Measurements from ENCODE around the gene TBCC. TPM values are rescaled to one million over a fixed set of nuclear protein-coding genes. Genes with fewer than 3 reads are reported as not detected.
A peak's percentile ranks its signal among the peaks of the same experiment; 100 is the strongest.

Gene TBCC
- total and polyA plus RNA-seq, 10 of the 15 experiments (the other 5 are each of a cell fraction or from before 2014, with no cell fraction given): 2.5 to 41.9 (median 20.3) TPM

GRCh38 chr6:42783177-42783875 lies 37.4 kb upstream of the TBCC start (continued):
- TF ChIP-seq RB1 (IDR thresholded peaks at IDR 0.05; ENCODE audit: borderline replicate concordance) (peak; percentile 34; the same call in 1 of the 2 replicates), ZNF207 (IDR thresholded peaks at IDR 0.05; ENCODE audit: borderline replicate concordance) (peak; percentile 49; the same call in 1 of the 2 replicates), RELB (IDR thresholded peaks at IDR 0.05; ENCODE audit: low read depth) (no peak; the same call in 1 of the 2 replicates), SUPT20H (IDR thresholded peaks at IDR 0.05; ENCODE audit: borderline replicate concordance, control insufficient read depth, low read depth, low read length) (no peak), CHD1 (IDR thresholded peaks at IDR 0.05; ENCODE audit: low read depth, low read length) (no peak; the same call in 1 of the 2 replicates), LARP7 (IDR thresholded peaks at IDR 0.05) (peak; percentile 97), POLR2A (IDR thresholded peaks at IDR 0.05; ENCODE audit: low read depth, low read length) (peak; percentile 89), FOS (IDR thresholded peaks at IDR 0.05; ENCODE audit: borderline replicate concordance, extremely low read depth, insufficient read length) (no peak), BCL11A (IDR thresholded peaks at IDR 0.05; ENCODE audit: low read depth, low read length) (no peak), IKZF1 (conservative IDR thresholded peaks at IDR 0.05) (peak; percentile 89), MLLT1 (IDR thresholded peaks at IDR 0.05) (peak; percentile 90), TCF12 (IDR thresholded peaks at IDR 0.05; ENCODE audit: low read depth, low read length) (0 out of 2 replicates have a peak, but pooled peaks have one; percentile 4), RUNX3 (IDR thresholded peaks at IDR 0.05; ENCODE audit: low read length) (peak; percentile 56), ZNF274 (IDR thresholded peaks at IDR 0.05; ENCODE audit: insufficient read depth, insufficient read length) (no peak), TARDBP (IDR thresholded peaks at IDR 0.05; ENCODE audit: borderline replicate concordance) (0 out of 2 replicates have a peak, but pooled peaks have one; percentile 20), POU2F2 (IDR thresholded peaks at IDR 0.05; ENCODE audit: borderline replicate concordance, low read depth, low read length) (0 out of 3 replicates have a peak, but pooled peaks have one; percentile 8), HSF1 (IDR thresholded peaks at IDR 0.05; ENCODE audit: low read depth, low read length) (no peak), GATAD2B (conservative IDR thresholded peaks at IDR 0.05; ENCODE audit: low read depth) (peak; percentile 91; the same call in 1 of the 2 replicates), YY1 (IDR thresholded peaks at IDR 0.05; ENCODE audit: low read depth, low read length) (peak; percentile 97), KLF5 (IDR thresholded peaks at IDR 0.05; ENCODE audit: partially characterized antibody) (peak; percentile 37), SMAD5 (IDR thresholded peaks at IDR 0.05; ENCODE audit: low read depth) (peak; percentile 78), ZNF217 (IDR thresholded peaks at IDR 0.05) (0 out of 2 replicates have a peak, but pooled peaks have one; percentile 33), ZNF384 (IDR thresholded peaks at IDR 0.05; ENCODE audit: borderline replicate concordance, low read depth, low read length) (no peak), JUNB (IDR thresholded peaks at IDR 0.05) (no peak), CEBPB (IDR thresholded peaks at IDR 0.05; ENCODE audit: borderline replicate concordance in 1 of 2, low read depth in 2 of 2, low read length in 2 of 2) (no peak), TCF3 (IDR thresholded peaks at IDR 0.05; ENCODE audit: borderline replicate concordance, insufficient read depth, low read depth, low read length) (no peak), DPF2 (IDR thresholded peaks at IDR 0.05) (peak; percentile 92), NR2C2 (IDR thresholded peaks at IDR 0.05; ENCODE audit: borderline replicate concordance, control insufficient read depth, insufficient read length, low read depth) (no peak), NFYB (IDR thresholded peaks at IDR 0.05; ENCODE audit: insufficient read depth, low read depth, low read length) (no peak)
